HepG2 (cell line): ENCODE measurements around the gene ZNF606. TPM values are rescaled to one million over a fixed set of nuclear protein-coding genes. Genes with fewer than 3 reads are reported as not detected.

ENCODE experiments used
- CEBPZ ChIP-seq: IDR thresholded peaks from 2 replicates; pipeline ENCODE4 v1.6.1; 2012; ENCODE audit warnings: low read length, improper control_type of control experiment
- ELF1 ChIP-seq: sonication (generic); formaldehyde crosslinking; IDR thresholded peaks from 2 replicates; pipeline ENCODE4 v1.4.0; 2020; ENCODE audit warnings: missing genetic modification reagents
- KDM5A ChIP-seq: fragments of 200-600 bp; sonication (generic); IDR thresholded peaks from 2 replicates; pipeline ENCODE4 v1.7.0; 2018; ENCODE audit warnings: antibody characterized with exemption, mild to moderate bottlenecking, low read length, borderline replicate concordance
- POLR2G ChIP-seq: fragments of 200-400 bp; formaldehyde crosslinking; IDR thresholded peaks from 2 replicates; pipeline ENCODE4 v1.6.1; 2018; ENCODE audit warnings: mild to moderate bottlenecking, low read depth, low read length, moderate library complexity
- TBX3 ChIP-seq: fragments of 450-650 bp; IDR thresholded peaks from 2 replicates; pipeline ENCODE4 v1.6.1; 2017; ENCODE audit warnings: antibody characterized with exemption, mild to moderate bottlenecking, inconsistent platforms, borderline replicate concordance
- TRAFD1 ChIP-seq: sonication (generic); formaldehyde crosslinking; IDR thresholded peaks from 2 replicates; pipeline ENCODE4 v1.5.1; 2020; ENCODE audit warnings: missing genetic modification reagents, mild to moderate bottlenecking, borderline replicate concordance
- ZNF180 ChIP-seq: sonication (generic); formaldehyde crosslinking; IDR thresholded peaks from 2 replicates; pipeline ENCODE4 v1.4.0; 2020; ENCODE audit warnings: low read depth, missing genetic modification reagents, borderline replicate concordance
- ZNF503 ChIP-seq: sonication (generic); formaldehyde crosslinking; IDR thresholded peaks from 2 replicates; pipeline ENCODE4 v1.4.0; 2020; ENCODE audit warnings: missing genetic modification reagents
- ZNF652 ChIP-seq: IDR thresholded peaks from 2 replicates; pipeline ENCODE4 v1.6.1; 2016; ENCODE audit warnings: low read depth, borderline replicate concordance
- ZNF878 ChIP-seq: sonication (generic); formaldehyde crosslinking; IDR thresholded peaks from 2 replicates; pipeline ENCODE4 v1.8.1; 2023; ENCODE audit warnings: mild to moderate bottlenecking, missing genetic modification reagents, moderate library complexity
- polyA plus RNA-seq, 8 experiments: library from polyadenylated mRNA; depleted of rRNA in 3 of 8; stranded (reverse) in 7 of 8; unstranded in 1 of 8; fragments of >200 nt; fragmentation: Illumina TruSeq in 4 of 8; extraction: Trizol in 4 of 8; gene quantifications; 2 replicates each; pipeline versions ENCODE4 v1.2.1 to v1.2.3, GENCODE V29; 2011 to 2016; ENCODE audit warnings: low read depth in 4 of 8, missing spikeins in 1 of 8, mixed read lengths in 1 of 8; ENCODE audit not compliant: insufficient read depth in 1 of 8
- total RNA-seq, 5 experiments: library from RNA; depleted of rRNA; stranded (reverse); fragments of >200 nt; fragmentation: Illumina TruSeq; extraction: Trizol; gene quantifications; 2 replicates each; pipeline ENCODE4 v1.2.3, GENCODE V29; 2016; ENCODE audit warnings: low read depth in 1 of 5
- TF ChIP-seq, protein P1 (sequence below): conservative IDR thresholded peaks from 2 replicates; pipeline ENCODE4 v1.6.1; 2018; ENCODE audit warnings: missing genetic modification reagents
- TF ChIP-seq, protein P2 (sequence below): sonication (generic); formaldehyde crosslinking; IDR thresholded peaks from 2 replicates; pipeline ENCODE4 v1.5.0; 2020; ENCODE audit warnings: missing genetic modification reagents
- TF ChIP-seq, protein P3 (sequence below): IDR thresholded peaks from 2 replicates; pipeline ENCODE4 v1.6.1; 2016; ENCODE audit warnings: low read depth

ZNF606 gene
- total and polyA plus RNA-seq, 2 of the 13 experiments (the other 11 are each of a cell fraction or from before 2014, with no cell fraction given) = 4.2 to 14.8 TPM

DNA sequence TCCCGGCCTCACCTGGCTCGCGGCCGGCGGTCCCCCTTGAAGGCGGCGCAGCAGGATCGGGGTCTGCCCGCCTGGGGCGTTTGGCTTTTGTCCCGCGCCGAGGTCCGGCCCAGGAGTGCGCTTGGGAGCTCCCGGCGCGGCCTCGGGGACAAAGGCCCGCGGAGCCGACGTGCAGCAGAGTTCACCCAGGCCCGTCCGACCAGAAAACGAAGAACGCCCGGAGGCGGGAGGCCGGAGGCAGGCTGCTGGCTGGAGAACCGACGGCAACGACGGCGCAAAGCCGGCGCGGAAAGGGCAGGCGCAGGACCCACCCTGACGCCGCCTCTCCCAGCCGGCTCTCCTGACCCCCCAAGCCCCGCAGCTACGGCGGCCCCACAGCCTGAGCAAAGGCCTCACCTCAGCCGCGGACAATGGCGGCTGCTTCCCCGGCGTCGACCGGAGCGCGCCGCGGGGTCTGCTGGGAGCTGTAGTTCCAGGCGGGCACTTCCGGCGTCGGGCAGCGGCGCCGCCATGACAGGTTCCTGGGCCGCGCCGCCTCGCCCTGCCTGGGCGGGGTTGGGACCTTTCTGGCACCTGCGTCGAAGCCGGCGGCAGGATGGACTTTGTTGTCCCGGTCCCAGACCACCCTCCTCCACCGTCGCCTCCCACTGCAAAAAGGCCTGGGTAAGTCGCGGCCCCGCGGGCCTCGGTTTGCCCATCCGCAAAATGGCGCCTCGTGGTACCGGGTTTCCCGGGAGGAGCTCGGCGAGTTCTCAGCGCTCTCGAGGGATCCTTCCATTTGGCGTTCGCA lies at the start of gene ZNF606 (continued):
- TF ChIP-seq CEBPZ (no peak), KDM5A (no peak; the same call in 1 of the 2 replicates), ZNF503 (CRISPR knock-in tag) (peak; percentile 52; the same call in 1 of the 2 replicates), ZNF878 (no peak), POLR2G (peak; percentile 78), ZNF180 (CRISPR knock-in tag) (no peak), TBX3 (no peak), ZNF652 (no peak), ELF1 (CRISPR knock-in tag) (peak; percentile 92), TRAFD1 (CRISPR knock-in tag) (no peak)
- TF ChIP-seq, protein P1, sequence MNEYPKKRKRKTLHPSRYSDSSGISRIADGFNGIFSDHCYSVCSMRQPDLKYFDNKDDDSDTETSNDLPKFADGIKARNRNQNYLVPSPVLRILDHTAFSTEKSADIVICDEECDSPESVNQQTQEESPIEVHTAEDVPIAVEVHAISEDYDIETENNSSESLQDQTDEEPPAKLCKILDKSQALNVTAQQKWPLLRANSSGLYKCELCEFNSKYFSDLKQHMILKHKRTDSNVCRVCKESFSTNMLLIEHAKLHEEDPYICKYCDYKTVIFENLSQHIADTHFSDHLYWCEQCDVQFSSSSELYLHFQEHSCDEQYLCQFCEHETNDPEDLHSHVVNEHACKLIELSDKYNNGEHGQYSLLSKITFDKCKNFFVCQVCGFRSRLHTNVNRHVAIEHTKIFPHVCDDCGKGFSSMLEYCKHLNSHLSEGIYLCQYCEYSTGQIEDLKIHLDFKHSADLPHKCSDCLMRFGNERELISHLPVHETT = no peak
- TF ChIP-seq, protein P2, sequence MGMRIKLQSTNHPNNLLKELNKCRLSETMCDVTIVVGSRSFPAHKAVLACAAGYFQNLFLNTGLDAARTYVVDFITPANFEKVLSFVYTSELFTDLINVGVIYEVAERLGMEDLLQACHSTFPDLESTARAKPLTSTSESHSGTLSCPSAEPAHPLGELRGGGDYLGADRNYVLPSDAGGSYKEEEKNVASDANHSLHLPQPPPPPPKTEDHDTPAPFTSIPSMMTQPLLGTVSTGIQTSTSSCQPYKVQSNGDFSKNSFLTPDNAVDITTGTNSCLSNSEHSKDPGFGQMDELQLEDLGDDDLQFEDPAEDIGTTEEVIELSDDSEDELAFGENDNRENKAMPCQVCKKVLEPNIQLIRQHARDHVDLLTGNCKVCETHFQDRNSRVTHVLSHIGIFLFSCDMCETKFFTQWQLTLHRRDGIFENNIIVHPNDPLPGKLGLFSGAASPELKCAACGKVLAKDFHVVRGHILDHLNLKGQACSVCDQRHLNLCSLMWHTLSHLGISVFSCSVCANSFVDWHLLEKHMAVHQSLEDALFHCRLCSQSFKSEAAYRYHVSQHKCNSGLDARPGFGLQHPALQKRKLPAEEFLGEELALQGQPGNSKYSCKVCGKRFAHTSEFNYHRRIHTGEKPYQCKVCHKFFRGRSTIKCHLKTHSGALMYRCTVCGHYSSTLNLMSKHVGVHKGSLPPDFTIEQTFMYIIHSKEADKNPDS = 0 out of 2 replicates have a peak, but pooled peaks have one; percentile 44
- TF ChIP-seq, protein P3, sequence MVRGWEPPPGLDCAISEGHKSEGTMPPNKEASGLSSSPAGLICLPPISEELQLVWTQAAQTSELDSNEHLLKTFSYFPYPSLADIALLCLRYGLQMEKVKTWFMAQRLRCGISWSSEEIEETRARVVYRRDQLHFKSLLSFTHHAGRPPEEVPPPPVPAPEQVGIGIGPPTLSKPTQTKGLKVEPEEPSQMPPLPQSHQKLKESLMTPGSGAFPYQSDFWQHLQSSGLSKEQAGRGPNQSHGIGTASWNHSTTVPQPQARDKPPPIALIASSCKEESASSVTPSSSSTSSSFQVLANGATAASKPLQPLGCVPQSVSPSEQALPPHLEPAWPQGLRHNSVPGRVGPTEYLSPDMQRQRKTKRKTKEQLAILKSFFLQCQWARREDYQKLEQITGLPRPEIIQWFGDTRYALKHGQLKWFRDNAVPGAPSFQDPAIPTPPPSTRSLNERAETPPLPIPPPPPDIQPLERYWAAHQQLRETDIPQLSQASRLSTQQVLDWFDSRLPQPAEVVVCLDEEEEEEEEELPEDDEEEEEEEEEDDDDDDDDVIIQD (CRISPR knock-in tag) = peak; percentile 36; the same call in 1 of the 2 replicates
